Endothelial cell of umbilical vein (primary cell): ENCODE data around the gene TPO.

Experiments
- EZH2 ChIP-seq: IDR thresholded peaks from 2 replicates; pipeline ENCODE4 v1.6.1; 2012; ENCODE audit warnings: borderline replicate concordance, low read depth, mild to moderate bottlenecking, moderate library complexity, low read length, inconsistent platforms; ENCODE audit not compliant: severe bottlenecking
- FOS ChIP-seq: IDR thresholded peaks from 2 replicates; pipeline ENCODE4 v1.6.1; 2011; ENCODE audit warnings: mild to moderate bottlenecking, low read length, moderate library complexity, borderline replicate concordance; ENCODE audit not compliant: insufficient read depth
- GATA2 ChIP-seq: IDR thresholded peaks from 2 replicates; pipeline ENCODE4 v1.7.0; 2011; ENCODE audit warnings: low read depth, mild to moderate bottlenecking, moderate library complexity, mixed read lengths, low read length; ENCODE audit not compliant: insufficient read length, insufficient read depth
- MYC ChIP-seq: IDR thresholded peaks from one replicate; pipeline ENCODE4 v1.6.1; 2011; ENCODE audit warnings: mild to moderate bottlenecking, low read depth, low read length
- POLR2A ChIP-seq: IDR thresholded peaks from 2 replicates; pipeline ENCODE4 v1.6.1; 2012; ENCODE audit warnings: low read depth, mild to moderate bottlenecking, control low read depth, low read length
- POLR2AphosphoS5 ChIP-seq: IDR thresholded peaks from 2 replicates; pipeline ENCODE4 v1.6.1; 2012; ENCODE audit warnings: low read depth, mild to moderate bottlenecking, control low read depth, low read length, moderate library complexity; ENCODE audit not compliant: insufficient read depth
- TF ChIP-seq, protein P1 (sequence below), 2 donors: IDR thresholded peaks; 1 replicate in 1 of 2; 2 replicates in 1 of 2; pipeline ENCODE4 v1.5.1; 2011; ENCODE audit warnings: low read length in 2 of 2, mild to moderate bottlenecking in 2 of 2, moderate library complexity in 2 of 2, control low read depth in 1 of 2, inconsistent platforms in 1 of 2, low read depth in 1 of 2; ENCODE audit not compliant: insufficient read depth in 1 of 2; ENCODE audit errors: extremely low read depth in 1 of 2
- TF ChIP-seq, protein P2 (sequence below): IDR thresholded peaks from 2 replicates; pipeline ENCODE4 v1.6.1; 2011; ENCODE audit not compliant: insufficient read depth, insufficient read length

GRCh38 chr2:1512321-1513289 lies 99.3 kb downstream of the TPO start:
- TF ChIP-seq, protein P1, sequence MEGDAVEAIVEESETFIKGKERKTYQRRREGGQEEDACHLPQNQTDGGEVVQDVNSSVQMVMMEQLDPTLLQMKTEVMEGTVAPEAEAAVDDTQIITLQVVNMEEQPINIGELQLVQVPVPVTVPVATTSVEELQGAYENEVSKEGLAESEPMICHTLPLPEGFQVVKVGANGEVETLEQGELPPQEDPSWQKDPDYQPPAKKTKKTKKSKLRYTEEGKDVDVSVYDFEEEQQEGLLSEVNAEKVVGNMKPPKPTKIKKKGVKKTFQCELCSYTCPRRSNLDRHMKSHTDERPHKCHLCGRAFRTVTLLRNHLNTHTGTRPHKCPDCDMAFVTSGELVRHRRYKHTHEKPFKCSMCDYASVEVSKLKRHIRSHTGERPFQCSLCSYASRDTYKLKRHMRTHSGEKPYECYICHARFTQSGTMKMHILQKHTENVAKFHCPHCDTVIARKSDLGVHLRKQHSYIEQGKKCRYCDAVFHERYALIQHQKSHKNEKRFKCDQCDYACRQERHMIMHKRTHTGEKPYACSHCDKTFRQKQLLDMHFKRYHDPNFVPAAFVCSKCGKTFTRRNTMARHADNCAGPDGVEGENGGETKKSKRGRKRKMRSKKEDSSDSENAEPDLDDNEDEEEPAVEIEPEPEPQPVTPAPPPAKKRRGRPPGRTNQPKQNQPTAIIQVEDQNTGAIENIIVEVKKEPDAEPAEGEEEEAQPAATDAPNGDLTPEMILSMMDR (IDR thresholded peaks at IDR 0.05; ENCODE audit: extremely low read depth in 1 of 2, insufficient read depth in 1 of 2, low read depth in 1 of 2, low read length in 2 of 2): no peak
- no peak for TF ChIP-seq POLR2A
- TF ChIP-seq EZH2: no peak
- TF ChIP-seq, protein P2, sequence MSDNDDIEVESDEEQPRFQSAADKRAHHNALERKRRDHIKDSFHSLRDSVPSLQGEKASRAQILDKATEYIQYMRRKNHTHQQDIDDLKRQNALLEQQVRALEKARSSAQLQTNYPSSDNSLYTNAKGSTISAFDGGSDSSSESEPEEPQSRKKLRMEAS: no peak
- TF ChIP-seq MYC: no peak
- no peak for TF ChIP-seq FOS
- no peak for TF ChIP-seq POLR2AphosphoS5
- TF ChIP-seq GATA2: no peak
